Smooth muscle cell (in vitro differentiated cells): Measurements from ENCODE around the gene ERP44. TPM values are rescaled to one million over a fixed set of nuclear protein-coding genes. Genes with fewer than 3 reads are reported as not detected.

Source experiments
- DNase-seq: peaks from one replicate; lab custom pipeline; 2025; ENCODE audit not compliant: unreplicated experiment; lab: John Stamatoyannopoulos, UW
- H2AFZ ChIP-seq: fragments of 200-600 bp; sonication (generic); 2 replicates; pipeline ENCODE4 v1.6.0; 2016; ENCODE audit warnings: antibody characterized with exemption, low read depth, mild to moderate bottlenecking
- H3F3A ChIP-seq: fragments of 200-600 bp; sonication (generic); 2 replicates; pipeline ENCODE4 v1.6.0; 2017; ENCODE audit warnings: antibody characterized with exemption, low read depth
- H3K27ac ChIP-seq: fragments of 200-600 bp; sonication (generic); 2 replicates; pipeline ENCODE4 v1.5.1; 2016; ENCODE audit warnings: low read depth, mild to moderate bottlenecking
- H3K27me3 ChIP-seq: fragments of 200-600 bp; sonication (generic); 2 replicates; pipeline ENCODE4 v1.6.1; 2016; ENCODE audit warnings: low read depth, mild to moderate bottlenecking
- H3K36me3 ChIP-seq: fragments of 200-600 bp; sonication (generic); 2 replicates; pipeline ENCODE4 v1.5.1; 2016; ENCODE audit warnings: low read depth
- H3K4me1 ChIP-seq: fragments of 200-600 bp; sonication (generic); 2 replicates; pipeline ENCODE4 v1.5.1; 2016; ENCODE audit warnings: low read depth
- H3K4me2 ChIP-seq: fragments of 200-600 bp; sonication (generic); 2 replicates; pipeline ENCODE4 v1.6.0; 2016; ENCODE audit warnings: mild to moderate bottlenecking
- H3K4me3 ChIP-seq: fragments of 200-600 bp; sonication (generic); 2 replicates; pipeline ENCODE4 v1.5.1; 2016; ENCODE audit warnings: mild to moderate bottlenecking
- H3K79me2 ChIP-seq: fragments of 200-600 bp; sonication (generic); 2 replicates; pipeline ENCODE4 v1.6.0; 2016; ENCODE audit warnings: low read depth, mild to moderate bottlenecking
- H3K9ac ChIP-seq: fragments of 200-600 bp; sonication (generic); 2 replicates; pipeline ENCODE4 v1.6.0; 2016; ENCODE audit warnings: low read depth
- H3K9me3 ChIP-seq: fragments of 200-600 bp; sonication (generic); replicated peaks from 2 replicates; pipeline ENCODE4 v1.5.1; 2016; ENCODE audit warnings: low read depth
- H4K20me1 ChIP-seq: fragments of 200-600 bp; sonication (generic); 2 replicates; pipeline ENCODE4 v1.6.0; 2016; ENCODE audit warnings: low read depth
- CTCF ChIP-seq: fragments of 200-600 bp; sonication (generic); IDR thresholded peaks from 2 replicates; pipeline ENCODE4 v1.5.1; 2017; ENCODE audit warnings: borderline replicate concordance, mild to moderate bottlenecking, antibody characterized with exemption; ENCODE audit not compliant: insufficient read depth, poor library complexity, severe bottlenecking
- WGBS: methylation state at CpG from one replicate; pipeline ENCODE4 v1.1.7; 2016; ENCODE audit warnings: low lambda C conversion rate; 5-methylcytosine and 5-hydroxymethylcytosine counted together
- polyA plus RNA-seq: library from polyadenylated mRNA; unstranded; fragments of >200 nt; fragmentation: Nextera tagmentation; extraction: Ambion mirVana; gene quantifications from 2 replicates; pipeline ENCODE4 v1.2.1, GENCODE V29; 2016
- total RNA-seq: library from RNA; depleted of rRNA; stranded (reverse); fragments of >200 nt; gene quantifications from 2 replicates; pipeline ENCODE4 v1.2.3, GENCODE V29; 2014

ERP44 gene
- total and polyA plus RNA-seq, 2 experiments from 2014 or later = 32.0 to 38.5 TPM

- no peak overlapping the region for H2AFZ ChIP-seq
- H3K4me1 ChIP-seq = no peaks in the 10 kb centered on the region
- H3K79me2 ChIP-seq = peaks cover 13% of the 10 kb centered on the region
- H3K27ac ChIP-seq = no peak overlapping the region
- H3K36me3 ChIP-seq = no peaks in the 10 kb centered on the region
- H3K9ac ChIP-seq = no peak overlapping the region
- no peak for DNase-seq
- WGBS = 50% methylated on average over 3 of the region's 3 CpGs
- H3K4me2 ChIP-seq = no peak overlapping the region
- H3F3A ChIP-seq = no peaks in the 10 kb centered on the region
- no peaks in the 10 kb centered on the region for H3K27me3 ChIP-seq
- H3K9me3 ChIP-seq = no peaks in the 10 kb centered on the region
- no peak for TF ChIP-seq CTCF
- no peak overlapping the region for H3K4me3 ChIP-seq
- H4K20me1 ChIP-seq = peaks cover 15% of the 10 kb centered on the region
These were observed 151.4 kb downstream of the ERP44 start for GRCh38 chr9:99947395-99947794.

GRCh38 chr9:99936947-99937587, 161.7 kb downstream of the ERP44 start:
- Histone ChIP-seq H3K27ac (no peak overlapping the region), H3K27me3 (no peaks in the 10 kb centered on the region), H3K4me2 (no peak overlapping the region), H3K9ac (no peak overlapping the region), H3K9me3 (no peaks in the 10 kb centered on the region), H2AFZ (no peak overlapping the region), H3F3A (no peaks in the 10 kb centered on the region), H3K36me3 (peaks cover 4% of the 10 kb centered on the region), H4K20me1 (no peaks in the 10 kb centered on the region), H3K4me3 (no peak overlapping the region), H3K79me2 (peaks cover 3% of the 10 kb centered on the region), H3K4me1 (no peaks in the 10 kb centered on the region)
- no peak for TF ChIP-seq CTCF
- no peak for DNase-seq
- 95% methylated on average over 4 of the region's 4 CpGs for WGBS

GRCh38 chr9:99931155-99931840, 167.5 kb downstream of the ERP44 start:
- H3F3A ChIP-seq = no peaks in the 10 kb centered on the region

More at GRCh38 chr9:99931155-99931840, 167.5 kb downstream of the ERP44 start:
- no peak for TF ChIP-seq CTCF
- no peaks in the 10 kb centered on the region for H3K79me2 ChIP-seq
- no peak overlapping the region for H2AFZ ChIP-seq
- H3K4me2 ChIP-seq = no peak overlapping the region
- H3K27me3 ChIP-seq = no peaks in the 10 kb centered on the region
- no peak overlapping the region for H3K27ac ChIP-seq
- no peaks in the 10 kb centered on the region for H3K4me1 ChIP-seq
- WGBS = 91% methylated on average over 6 of the region's 6 CpGs
- H4K20me1 ChIP-seq = no peaks in the 10 kb centered on the region
- H3K36me3 ChIP-seq = no peaks in the 10 kb centered on the region
- no peak for DNase-seq
- H3K9me3 ChIP-seq = no peaks in the 10 kb centered on the region
- H3K4me3 ChIP-seq = no peak overlapping the region
- H3K9ac ChIP-seq = no peak overlapping the region
